GOT3 (cell line): ENCODE results near the gene MED27.
"Not testable (repeated sequence)": the region's sequence is repeated elsewhere in the genome, so short reads cannot be mapped to it uniquely, and the experiment has no call there.

ENCODE experiments used
- DNase-seq: peaks from one replicate; lab custom pipeline; 2025; ENCODE audit warnings: mixed read lengths; lab: John Stamatoyannopoulos, UW

Gene MED27

DNA sequence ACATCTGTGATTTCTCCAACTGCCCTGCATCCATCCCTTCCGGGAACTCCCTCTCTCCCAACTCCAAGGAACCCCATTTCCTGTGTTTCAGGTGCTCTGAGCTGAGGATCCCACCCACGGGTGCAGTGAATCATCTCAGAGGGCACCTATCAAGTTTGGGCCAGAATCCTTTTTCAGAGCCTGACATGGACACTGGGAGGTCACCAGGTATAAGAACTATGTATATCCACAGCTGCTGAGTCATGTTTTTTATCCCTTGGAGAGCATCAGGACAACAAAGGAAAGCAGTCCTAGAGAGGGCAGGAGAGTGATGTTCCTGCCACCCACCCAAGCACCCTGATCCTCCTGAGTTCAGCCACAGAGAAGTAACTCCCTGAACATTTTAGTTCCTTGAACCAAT lies 3.8 kb downstream of the MED27 start:
- DNase-seq, result no peak

DNA sequence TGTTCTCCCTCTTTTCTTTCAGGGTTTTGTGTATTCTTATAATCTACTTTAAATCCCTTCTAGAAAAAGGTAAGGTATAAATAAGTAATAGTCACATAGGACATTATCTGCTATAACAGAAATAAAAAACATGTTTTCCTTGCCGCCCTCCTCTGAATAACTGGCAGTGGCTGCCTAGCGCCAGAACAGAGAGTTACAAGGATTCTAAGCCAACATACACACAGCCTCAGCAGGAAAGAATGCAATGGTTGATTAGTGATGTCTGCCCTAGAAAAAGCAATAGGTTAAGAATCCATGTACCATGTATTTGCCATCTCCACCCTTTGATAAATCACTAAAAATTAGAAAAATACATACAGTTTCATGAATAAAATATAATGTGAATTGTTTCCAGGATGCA lies 4.9 kb downstream of the MED27 start:
- DNase-seq, result no peak

DNA sequence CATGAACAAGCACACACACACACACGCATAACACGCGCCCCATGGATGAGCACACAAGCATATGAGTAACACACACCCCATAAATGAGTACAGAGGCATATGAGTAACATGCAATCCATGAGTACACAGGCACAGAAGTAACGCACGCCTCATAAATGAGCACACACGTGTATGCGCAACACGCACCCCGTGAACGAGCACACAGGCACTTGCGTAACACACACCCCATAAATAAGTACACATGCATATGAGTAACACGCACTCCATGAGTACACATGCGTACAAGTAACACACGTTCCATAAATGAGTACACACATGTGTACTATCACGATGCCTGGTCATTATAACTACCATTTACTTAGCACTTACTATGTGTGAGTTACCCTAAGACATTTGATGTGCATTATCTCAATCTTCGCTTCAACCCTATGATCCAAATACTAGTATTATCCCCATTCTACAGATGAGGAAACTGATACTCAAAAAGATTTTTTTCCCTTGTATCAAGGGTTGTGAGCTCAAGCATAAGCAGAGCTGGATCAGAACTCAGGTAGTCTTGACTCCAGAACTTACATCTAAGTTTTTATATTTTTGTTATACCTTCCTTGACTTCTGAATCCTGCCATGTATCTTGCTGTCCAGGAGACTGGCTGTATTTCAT lies 7.7 kb downstream of the MED27 start:
- DNase-seq, result no peak

DNA sequence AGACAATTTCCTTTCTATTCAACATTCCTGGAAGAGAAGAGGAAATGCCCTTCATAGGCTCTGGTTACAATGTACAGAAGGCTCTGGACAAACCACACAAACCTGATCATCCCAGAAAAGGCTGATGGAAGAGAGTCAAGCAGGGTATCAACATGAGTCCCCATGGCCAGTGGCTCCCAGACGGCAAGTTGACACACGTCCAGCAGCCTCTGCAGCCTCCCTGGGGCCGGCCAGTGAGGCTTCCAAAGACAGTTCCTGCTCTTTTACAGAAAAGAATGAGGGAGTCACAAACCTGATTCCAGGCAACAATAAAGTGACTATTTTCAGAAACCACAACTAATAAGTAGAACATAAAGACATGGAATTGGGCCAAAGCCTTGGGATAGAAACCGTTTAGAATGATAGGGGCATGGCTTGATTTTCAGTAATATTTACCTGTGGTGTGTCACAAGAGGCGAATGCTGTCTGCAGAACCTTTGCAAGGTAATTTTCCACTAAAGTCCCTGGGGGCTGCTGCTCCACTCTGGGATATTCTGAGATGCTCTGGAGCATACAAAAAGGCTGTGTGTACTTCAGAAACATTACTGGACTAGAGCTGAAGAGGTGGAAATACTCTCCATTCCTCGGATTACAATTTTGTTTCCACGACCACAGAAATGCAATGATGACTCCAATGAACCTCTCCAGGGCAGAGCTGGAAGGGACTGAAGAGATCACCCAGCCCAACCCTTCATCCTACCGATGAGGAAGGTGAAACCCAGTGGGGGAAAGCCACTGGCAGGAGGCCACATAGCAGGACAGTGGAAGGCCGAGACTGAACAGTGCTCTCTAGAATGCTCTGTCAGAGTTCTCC lies 10.4 kb downstream of the MED27 start:
- no peak for DNase-seq

DNA sequence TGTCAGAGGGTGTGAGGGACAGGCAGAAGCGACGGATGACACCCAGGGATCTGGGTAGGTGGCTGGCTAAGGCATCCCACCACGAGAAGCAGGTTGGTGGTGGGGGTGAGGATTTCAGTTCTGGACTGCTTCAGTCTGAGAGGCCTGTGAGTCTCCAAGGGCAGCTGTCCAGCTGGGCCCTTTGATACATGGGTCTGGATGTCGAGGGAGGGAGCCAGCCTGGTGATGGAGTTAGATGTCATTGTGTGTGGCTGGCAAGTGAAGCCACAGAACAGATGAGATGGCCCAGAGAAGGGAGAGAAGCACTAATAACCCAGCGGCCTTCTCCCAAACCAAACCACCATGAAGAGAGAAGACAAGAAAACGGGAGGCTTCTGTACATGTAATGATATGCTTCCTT lies 11.1 kb downstream of the MED27 start:
- DNase-seq, result no peak

DNA sequence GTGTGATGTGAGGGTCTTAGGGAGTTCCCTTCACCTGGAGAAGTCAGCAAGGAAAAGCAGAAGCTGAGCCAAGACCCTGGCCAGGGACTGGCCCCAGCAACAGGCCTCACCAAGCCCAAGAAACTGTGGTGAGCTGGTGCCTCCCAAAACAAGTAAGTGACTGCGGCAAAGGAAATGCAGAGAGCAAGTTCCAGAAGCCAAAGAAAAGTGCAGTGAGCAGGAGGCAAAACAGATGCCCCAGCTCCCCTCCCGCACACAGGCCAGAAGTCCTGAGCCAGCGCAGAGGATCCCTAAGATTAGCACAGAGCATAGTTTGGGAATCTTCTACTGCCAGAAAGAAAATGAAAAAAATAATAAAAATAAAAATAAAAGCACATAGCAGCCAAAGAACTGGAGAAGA lies 13.2 kb downstream of the MED27 start:
- no peak for DNase-seq

DNA sequence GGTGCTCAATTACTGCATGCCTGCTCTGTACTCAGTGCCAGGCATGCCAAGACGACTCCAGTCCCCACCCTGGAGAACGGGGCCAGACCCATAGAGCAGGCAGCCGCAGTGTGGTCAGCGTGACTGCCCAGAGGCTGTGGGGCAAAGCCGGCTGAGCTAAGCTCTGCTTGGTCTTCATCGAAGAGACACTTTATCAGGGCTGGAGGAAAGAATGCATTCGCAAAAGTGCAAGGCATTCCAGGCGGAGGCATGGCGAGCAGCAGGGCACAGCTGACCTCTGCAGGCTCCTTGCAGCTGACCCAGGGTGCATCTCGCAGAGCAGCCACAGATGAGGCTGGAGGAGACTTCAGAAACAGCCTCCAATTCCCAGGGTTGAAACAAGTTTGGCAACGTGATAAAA lies 13.6 kb downstream of the MED27 start:
- DNase-seq, result no peak

DNA sequence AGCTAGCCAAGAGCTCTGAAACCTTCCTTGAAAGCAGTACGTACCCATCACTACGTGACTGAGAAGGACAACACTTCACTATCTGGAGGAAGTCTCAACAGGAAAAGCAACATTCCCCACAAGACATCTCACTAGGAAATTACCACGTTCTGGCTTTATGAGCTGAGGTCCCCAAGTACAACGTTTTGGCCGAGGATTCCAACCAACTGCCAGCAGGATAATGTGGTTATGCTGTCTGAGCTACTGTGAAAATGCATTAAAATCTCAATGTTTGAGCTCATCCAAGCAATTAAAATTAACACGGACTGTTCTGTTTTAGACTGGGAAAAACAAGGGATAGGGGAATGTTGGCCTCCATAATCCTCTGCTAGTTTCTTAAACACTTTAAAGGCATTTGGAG lies 16.4 kb downstream of the MED27 start:
- no peak for DNase-seq

DNA sequence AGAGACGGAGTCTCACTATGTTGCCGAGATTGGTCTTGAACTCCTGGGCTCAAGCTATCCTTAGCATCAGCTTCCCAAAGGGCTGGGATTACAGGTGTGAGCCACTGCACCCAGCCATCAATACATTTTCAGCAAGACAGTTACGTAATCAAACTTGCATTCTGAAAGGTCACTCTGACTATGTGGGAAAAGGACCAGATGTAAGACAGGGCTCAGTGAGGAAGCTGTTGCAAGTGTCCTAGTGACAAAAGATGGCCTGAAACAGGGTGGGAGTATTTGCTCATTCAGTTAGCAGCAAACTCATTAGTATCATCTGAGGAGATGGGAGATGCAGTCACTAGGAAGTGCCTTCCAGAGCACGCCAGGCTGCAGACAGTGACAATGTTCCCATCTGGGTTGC lies 16.9 kb downstream of the MED27 start:
- no peak for DNase-seq

DNA sequence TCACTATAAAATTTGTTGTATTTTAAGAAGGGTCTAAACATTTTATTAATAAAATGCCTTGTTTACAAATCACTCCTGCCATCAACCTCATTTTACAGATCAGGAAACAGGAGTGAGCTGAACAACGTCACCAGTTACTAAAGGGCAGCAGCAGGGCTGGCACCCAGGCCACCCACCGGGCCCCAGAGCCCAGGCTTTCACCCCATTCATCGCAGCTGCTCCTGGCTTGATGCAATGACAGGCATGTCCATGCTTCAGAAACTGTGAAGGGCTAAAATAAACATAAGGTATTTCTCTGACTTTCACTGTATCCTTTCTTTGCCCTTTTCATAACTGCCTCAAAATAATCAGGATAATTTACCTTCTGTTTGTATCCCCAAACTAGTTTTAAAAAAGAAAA lies 18.1 kb downstream of the MED27 start:
- DNase-seq, result no peak

DNA sequence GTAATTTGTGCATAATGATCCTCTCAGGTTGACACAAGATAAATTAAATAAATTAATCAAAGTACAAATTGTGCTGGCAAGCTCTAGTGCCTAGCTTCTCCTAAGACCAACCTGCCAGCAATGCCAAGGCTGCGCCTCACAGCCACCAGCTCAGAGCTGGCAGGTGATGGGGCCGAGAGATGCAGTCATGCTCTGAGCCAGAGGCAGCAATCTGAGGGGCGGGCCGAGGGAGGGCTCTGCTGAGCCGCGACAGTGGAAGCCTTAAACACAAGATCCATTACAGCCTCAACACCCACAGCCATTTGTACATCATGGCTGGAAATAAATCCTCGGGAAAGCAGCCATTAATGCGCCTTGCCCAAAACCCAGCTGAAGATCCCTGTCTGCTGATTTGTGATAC lies 20.3 kb downstream of the MED27 start:
- no peak for DNase-seq

DNA sequence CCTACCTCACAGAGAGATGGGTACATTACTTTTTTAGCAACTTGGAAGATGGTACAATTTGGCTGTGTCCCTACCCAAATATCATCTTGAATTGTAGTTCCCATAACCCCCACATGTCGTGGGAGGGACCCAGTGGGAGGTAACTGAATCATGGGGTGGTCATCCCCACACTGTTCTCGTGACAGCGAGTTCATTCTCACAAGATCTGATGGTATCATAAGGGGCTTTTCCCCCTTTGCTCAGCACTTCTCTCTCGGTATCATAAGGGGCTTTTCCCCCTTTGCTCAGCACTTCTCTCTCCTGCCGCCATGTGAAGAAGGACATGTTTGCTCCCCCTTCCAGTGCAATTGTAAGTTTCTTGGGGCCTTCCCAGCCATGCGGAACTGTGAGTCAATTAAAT lies 21.4 kb downstream of the MED27 start:
- not testable (repeated sequence) for DNase-seq

DNA sequence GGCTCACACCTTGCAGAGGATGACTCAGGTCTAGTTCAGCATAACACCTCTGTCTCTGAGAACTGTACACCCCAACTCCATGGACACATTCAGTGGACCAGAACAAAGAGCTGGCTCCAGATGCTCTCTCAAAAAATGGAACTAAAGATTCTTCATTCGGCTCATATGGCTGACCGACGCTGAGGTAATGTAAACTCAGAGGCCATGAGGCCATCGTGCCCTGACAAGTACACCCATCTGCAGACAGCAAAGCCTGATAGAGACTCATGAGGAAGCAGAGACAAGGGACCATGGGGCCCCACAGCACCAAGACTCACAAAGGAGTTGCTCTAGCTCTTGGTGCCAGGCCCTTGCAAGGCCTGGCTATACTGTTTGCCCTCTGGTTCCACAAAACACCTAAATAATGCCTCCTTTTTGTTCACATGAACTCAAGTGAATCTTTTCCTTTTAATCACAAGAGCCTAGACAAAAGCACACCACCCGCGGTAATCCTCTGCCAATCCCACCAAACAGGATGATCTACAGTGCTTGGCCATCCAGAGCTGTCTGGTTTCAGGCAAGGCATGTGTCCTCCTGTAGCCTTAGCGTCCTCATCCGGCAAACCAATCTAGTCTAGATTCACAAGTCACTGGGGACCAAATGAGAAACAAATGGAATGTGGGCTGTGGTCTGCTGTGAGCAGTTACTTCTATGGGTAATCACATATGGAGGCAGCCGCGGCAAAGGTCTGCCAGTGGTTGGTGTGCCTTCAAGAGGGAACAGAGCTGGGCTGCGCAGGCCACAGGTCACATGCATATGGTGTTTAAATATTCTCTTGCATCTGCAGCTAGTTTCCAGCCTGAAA lies 22.7 kb downstream of the MED27 start:
- DNase-seq, result no peak

DNA sequence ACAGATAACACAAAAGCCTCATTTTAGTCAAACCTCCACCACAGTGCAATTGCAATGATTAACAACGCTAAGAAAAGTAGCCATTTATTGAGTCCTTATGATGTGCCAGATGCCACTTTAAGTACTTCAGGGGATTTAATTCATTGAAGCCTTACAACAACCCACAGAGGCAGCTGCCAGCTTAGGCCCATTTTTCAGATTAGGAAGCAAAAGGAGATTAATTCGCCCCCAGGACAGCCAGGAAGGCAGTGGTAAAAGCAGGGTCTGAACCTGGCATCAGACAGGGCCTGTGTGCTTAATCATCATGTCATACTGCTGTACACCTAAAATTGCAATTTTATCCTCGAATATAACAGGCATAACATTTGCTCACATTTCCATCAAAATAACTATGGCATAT lies 23.9 kb downstream of the MED27 start:
- no peak for DNase-seq

DNA sequence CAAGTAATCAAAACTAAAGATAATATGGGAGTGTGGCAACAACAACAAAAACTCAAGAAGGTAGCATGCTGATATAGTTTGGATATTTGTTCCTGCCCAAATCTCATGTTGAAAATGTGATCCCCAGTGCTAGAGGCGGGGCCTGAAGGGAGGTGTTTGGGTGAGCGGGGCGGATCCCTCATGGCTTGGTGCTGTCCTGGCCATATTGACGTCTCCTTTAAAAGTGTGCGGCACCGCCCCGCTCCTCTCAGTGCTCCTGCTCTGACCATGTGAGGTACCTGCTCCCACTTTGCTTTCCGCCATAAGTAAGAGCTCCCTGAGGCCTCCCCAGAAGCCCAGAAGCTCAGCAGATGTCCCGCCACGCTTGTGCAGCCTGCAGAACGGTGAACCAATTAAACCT lies 25.6 kb downstream of the MED27 start:
- DNase-seq, result no peak

DNA sequence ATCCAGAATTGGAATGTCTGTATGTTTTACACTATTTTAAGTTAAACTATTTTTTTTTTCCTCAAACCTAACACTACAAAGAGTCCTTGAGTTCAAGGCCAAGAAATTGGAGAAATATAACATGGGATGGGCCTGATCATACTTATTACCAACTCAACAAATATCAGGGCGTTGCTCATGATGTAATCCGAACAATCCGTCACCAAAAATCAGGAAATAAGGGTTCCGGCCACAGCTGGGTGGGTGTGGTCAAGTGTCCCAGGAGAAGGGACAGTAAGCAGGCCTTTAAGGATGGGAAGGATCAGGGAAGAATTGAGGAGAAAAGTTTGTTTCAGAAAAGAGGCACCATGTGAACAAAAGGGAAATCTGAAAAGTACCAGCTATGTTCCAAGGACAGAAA lies 29.8 kb downstream of the MED27 start:
- no peak for DNase-seq

DNA sequence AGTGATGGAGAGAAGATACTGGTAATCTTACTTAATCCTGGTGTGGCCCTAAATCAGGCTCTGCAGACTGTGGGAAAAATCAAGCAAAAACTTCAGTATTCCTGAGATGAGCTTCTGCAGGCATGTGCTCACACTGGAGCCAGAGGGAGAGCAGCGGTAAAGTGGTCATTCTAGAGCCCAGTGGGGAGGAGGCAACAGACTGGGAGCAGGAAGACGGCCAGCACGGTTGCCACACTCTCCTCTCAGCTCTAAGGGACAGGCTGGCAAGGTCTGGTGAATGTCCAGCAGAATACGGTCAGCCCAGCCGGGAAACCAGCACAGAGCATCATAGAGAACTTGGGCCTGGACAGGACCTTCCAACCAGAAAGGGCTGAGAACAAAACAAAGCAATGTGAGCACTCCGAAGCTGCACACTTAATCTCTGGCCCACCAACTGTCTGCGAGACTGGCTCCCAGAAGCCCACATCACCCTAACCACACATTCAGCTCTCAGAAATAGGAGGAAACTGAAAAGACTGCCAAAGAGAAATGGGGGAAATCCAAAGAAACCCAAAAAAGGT lies 30.3 kb downstream of the MED27 start:
- no peak for DNase-seq

DNA sequence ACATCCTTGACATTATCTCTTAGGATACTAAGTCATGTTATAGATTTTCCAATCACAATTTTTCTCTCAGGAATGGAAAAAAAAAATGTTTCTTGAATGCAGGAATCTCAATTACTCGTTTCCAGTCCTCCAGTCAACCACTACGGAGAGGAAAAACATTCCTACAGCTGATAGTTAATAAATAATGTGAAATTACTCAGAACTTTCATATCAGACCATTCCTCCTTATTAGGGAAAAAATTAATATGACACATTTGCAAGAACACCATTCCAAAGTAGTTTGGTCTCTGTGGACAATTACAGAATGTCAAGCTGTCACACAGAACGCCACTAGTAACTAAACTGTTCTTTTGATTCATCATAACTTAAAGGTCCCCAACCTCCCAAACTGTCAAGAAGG lies 31.5 kb downstream of the MED27 start:
- DNase-seq, result no peak

DNA sequence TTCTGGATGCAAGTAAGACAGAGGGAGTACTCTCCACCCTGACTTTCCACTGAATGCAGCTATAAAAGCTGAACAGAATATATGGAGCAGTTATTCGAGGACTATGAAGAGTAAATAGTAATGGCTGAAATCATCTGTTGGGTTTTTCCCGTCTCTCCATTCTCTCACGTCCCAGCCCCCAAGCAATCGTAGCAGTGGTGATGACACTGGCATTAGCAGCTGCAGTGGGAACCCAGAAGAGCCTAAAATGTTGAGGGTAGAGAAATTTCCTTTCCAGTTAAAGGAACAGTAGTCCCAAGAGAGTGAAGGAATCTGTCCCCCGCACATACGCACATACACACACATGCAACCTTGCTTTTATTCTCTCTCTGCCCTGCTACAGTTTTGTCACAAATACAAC lies 33.2 kb downstream of the MED27 start:
- DNase-seq, result no peak

DNA sequence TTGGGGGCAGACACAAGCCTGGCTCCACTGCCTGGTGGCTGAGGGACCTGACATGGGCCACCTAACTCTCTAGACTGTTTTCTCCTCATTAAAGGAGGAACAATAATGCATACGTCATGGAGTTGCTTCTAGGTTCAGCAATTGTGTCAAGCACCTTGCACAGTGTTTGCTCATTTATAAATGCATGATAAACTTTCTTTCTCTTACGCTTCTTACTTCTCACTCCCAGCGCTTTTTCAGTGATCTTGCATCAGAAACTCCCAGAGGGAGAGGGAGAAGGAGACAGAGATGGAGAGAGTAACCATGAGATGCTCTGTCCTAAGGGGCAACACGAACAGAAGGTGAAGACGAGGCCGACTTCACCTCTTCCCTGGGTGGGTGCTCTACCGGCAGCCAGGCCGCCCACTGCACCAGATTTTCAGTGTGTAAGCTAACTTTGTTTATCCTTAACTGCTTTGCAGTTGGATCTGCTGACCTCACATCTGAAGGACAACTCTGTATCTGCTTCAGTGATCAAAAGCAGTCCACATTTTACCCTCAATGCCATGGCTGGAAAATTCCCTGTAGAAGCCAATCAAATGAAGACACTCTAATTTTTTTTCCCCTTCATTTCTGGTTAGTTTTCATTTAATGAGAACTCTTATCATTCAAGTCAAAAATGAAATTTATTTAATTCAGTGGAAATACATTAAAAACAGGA lies 35.3 kb downstream of the MED27 start:
- no peak for DNase-seq

DNA sequence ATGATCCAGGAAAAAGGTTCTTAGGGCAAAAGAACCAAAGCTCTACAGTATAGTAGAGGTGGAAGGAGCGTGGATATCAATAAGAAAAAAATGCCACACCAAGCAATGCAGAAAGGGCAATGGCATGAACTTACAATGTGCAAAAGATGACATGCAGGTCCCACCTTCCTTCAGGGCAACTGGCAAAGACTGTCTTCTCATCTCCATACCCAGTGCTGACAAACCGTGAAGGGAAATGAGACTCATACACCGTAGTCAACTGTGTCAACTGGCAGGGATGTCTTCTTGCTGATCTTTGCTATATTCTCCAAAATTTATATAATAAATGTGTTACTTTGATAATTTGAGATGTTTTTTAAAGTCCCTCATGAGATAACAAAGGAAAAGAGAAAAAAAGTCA lies 36.0 kb downstream of the MED27 start:
- no peak for DNase-seq

DNA sequence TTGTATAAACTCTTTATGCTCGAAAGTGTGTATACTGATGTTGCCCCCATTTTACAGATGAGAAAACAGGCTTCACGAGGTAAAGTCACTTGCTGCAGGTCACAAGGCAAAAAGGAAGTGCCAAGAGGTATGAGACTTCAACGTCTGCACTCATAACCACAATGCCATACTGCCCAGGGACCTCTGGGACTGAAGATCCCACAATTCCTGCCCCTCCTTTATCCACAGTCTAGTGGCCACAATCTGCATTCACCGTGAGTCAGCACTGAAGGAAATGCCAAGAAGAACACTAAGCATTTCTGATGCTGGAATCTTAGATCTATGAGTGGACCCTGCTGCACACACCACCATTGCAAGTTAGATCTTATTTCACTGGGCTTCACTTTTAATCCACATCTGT lies 37.3 kb downstream of the MED27 start:
- DNase-seq, result peak; percentile 14
